Activated T-cell treated with anti-CD3 and anti-CD28 coated beads, Interleukin-2, amount 50 U/mL, for 72 hours (primary cell): Measurements from ENCODE around the gene SLC35B1. TPM values are rescaled to one million over a fixed set of nuclear protein-coding genes. Genes with fewer than 3 reads are reported as not detected.
"Not testable (repeated sequence)": the region's sequence is repeated elsewhere in the genome, so short reads cannot be mapped to it uniquely, and the experiment has no call there.

Source experiments
- ATAC-seq, 2 donors: fragments of 150-1000 bp; cut with Tn5 transposase; replicated peaks in 1 of 2; 2 replicates each; pipeline ENCODE4 v1.10.0; 2021; ENCODE audit warnings: moderate library complexity in 2 of 2, mild to moderate bottlenecking in 1 of 2
- DNase-seq, 2 donors: peaks; one replicate each; pipeline ENCODE4 v3.0.0; 2021 to 2022; ENCODE audit warnings: mixed read lengths in 1 of 2
- H3K27ac Mint-ChIP-seq: one replicate; pipeline ENCODE4 v1.8.0; 2022; ENCODE audit warnings: mild to moderate bottlenecking, moderate library complexity, mixed read lengths
- H3K27me3 Mint-ChIP-seq: one replicate; pipeline ENCODE4 v1.8.0; 2022; ENCODE audit warnings: low read depth, mixed read lengths
- H3K36me3 Mint-ChIP-seq, 2 donors: one replicate each; pipeline ENCODE4 v1.8.0; 2022; ENCODE audit warnings: mixed read lengths in 2 of 2, mild to moderate bottlenecking in 1 of 2; ENCODE audit not compliant: insufficient read depth in 2 of 2
- H3K4me1 Mint-ChIP-seq: one replicate; pipeline ENCODE4 v1.8.0; 2022; ENCODE audit warnings: low read depth, mixed read lengths
- H3K4me3 Mint-ChIP-seq, 2 donors: one replicate each; pipeline ENCODE4 v1.8.0; 2022; ENCODE audit warnings: mild to moderate bottlenecking in 2 of 2, mixed read lengths in 2 of 2, moderate library complexity in 2 of 2
- H3K9me3 Mint-ChIP-seq, 2 donors: one replicate each; pipeline ENCODE4 v1.8.0; 2022; ENCODE audit warnings: mixed read lengths in 2 of 2
- total RNA-seq, 2 donors: library from RNA; stranded (reverse); gene quantifications; one replicate each; pipeline ENCODE4 v1.2.3, GENCODE V29; 2022

Gene SLC35B1
- total RNA-seq, 2 donors from 2014 or later = 62.6 to 73.9 TPM

DNA sequence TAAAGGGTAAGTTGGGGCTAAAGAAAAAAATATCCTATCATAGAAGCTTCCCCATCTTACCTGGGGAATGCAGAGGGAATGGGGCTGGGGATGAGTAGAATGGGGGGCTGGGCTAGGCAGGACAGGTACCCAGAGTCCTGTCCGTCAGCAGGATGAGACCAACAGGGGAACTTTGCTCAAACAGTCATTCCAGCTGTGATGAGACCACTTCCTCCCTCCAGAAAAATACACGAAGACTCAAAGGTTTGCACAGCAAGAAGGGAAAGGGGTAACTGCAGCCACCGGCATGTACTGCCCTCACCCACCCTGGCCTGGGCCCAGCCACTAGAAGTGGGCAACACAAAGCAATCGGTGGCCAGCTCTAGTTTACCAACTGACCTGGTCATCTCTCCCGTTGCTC is 20.7 kb upstream of the SLC35B1 start:
- peaks cover 37% of the 10 kb centered on the region for H3K4me1 Mint-ChIP-seq
- no peak overlapping the region for H3K4me3 Mint-ChIP-seq
- H3K9me3 Mint-ChIP-seq = peaks cover 0 to 2% of the 10 kb centered on the region in 2 donors
- DNase-seq = no peak
- peaks cover 6 to 10% of the 10 kb centered on the region in 2 donors for H3K36me3 Mint-ChIP-seq
- H3K27ac Mint-ChIP-seq = peak overlapping the region; percentile 62
- no peaks in the 10 kb centered on the region for H3K27me3 Mint-ChIP-seq
- no peak for ATAC-seq

DNA sequence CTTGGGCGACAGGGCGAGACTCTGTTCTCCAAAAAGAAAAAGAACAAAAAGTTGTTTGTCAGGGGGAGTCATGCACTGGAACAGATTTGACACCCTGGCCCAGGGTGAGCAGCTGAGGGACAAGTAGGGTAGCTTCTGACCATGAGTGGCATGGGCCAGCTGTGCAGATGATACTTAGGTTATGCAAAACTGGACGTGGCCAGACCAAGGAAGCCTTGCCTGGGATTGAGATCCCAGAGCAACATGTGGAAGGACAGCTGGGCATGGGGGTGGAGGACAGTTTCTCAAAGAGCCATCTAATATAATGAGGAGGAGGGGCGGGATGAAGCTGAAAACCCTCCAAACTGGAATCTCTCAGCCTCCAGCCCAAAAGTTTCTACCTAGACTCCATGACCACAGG is 19.6 kb upstream of the SLC35B1 start:
- Mint-ChIP-seq H3K36me3 (peaks cover 6 to 10% of the 10 kb centered on the region in 2 donors), H3K4me3 (no peak overlapping the region), H3K9me3 (peaks cover 0 to 2% of the 10 kb centered on the region in 2 donors), H3K27me3 (no peaks in the 10 kb centered on the region), H3K4me1 (peaks cover 32% of the 10 kb centered on the region), H3K27ac (no peak overlapping the region)
- no peak for ATAC-seq
- DNase-seq = no peak

- Mint-ChIP-seq H3K27ac (peak overlapping the region; percentile 24), H3K4me3 (no peak overlapping the region), H3K36me3 (peaks cover 6 to 10% of the 10 kb centered on the region in 2 donors), H3K27me3 (no peaks in the 10 kb centered on the region), H3K4me1 (peaks cover 24% of the 10 kb centered on the region), H3K9me3 (peaks cover 0 to 2% of the 10 kb centered on the region in 2 donors)
- ATAC-seq (no peak), DNase-seq (no peak)
These were observed 17.8 kb upstream of the SLC35B1 start for GRCh38 chr17:49725452-49726130.

DNA sequence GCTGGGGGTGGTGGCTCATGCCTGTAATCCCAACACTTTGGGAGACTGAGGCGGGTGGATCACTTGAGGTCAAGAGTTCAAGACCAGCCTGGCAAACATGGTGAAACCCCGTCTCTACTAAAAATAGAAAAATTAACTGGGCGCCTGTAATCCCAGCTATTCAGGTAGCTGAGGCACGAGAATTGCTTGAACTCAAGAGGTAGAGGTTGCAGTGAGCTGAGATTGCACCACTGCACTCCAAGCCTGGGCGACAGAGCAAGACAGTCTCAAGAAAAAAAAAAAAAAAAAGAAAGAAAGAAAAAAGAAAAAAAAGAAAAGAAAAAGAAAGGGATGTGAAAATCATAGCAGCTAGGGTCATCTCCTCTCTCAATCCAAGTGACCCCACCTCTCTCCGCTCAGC is 16.8 kb upstream of the SLC35B1 start:
- not testable (repeated sequence) for DNase-seq, H3K27me3 Mint-ChIP-seq, H3K9me3 Mint-ChIP-seq, ATAC-seq, H3K4me3 Mint-ChIP-seq
- peak overlapping the region; percentile 4 for H3K27ac Mint-ChIP-seq
- peaks cover 6 to 11% of the 10 kb centered on the region in 2 donors for H3K36me3 Mint-ChIP-seq
- H3K4me1 Mint-ChIP-seq = peaks cover 13% of the 10 kb centered on the region

- no peak for DNase-seq
- Mint-ChIP-seq H3K27me3 (no peaks in the 10 kb centered on the region), H3K4me1 (peaks cover 2% of the 10 kb centered on the region), H3K4me3 (no peak overlapping the region), H3K36me3 (peaks cover 6 to 11% of the 10 kb centered on the region in 2 donors), H3K27ac (no peak overlapping the region), H3K9me3 (peaks cover 0 to 2% of the 10 kb centered on the region in 2 donors)
- ATAC-seq = no peak
These were observed 15.7 kb upstream of the SLC35B1 start for GRCh38 chr17:49723423-49723822.

DNA sequence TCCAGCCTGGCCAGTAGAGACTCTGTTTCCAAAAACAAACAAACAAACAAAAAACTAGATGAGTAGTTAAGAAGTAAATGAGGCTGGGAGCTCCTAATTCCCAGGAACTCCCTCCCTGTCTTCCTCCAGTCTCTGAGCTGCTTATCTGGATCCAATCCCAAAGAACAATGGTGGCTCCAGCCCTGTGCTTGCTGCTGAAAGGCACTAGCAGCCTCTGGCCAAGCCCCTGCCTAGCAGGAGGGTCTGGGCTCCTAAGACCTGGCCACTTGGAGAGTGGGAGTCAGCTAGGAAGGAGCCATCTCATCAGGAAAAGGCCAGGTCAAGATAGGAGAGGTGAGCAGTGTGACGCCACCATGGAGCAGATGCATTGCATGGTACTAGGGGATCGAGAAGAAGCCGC is 14.3 kb upstream of the SLC35B1 start:
- Mint-ChIP-seq H3K9me3 (peaks cover 0 to 2% of the 10 kb centered on the region in 2 donors), H3K4me3 (no peak overlapping the region), H3K4me1 (peaks cover 11% of the 10 kb centered on the region), H3K36me3 (peaks cover 9 to 16% of the 10 kb centered on the region in 2 donors), H3K27me3 (no peaks in the 10 kb centered on the region), H3K27ac (no peak overlapping the region)
- no peak for ATAC-seq
- DNase-seq = no peak

GRCh38 chr17:49717371-49717861 is 9.7 kb upstream of the SLC35B1 start:
- Mint-ChIP-seq H3K36me3 (peaks cover 16 to 25% of the 10 kb centered on the region in 2 donors), H3K9me3 (no peaks in the 10 kb centered on the region), H3K4me3 (peak overlapping the region; percentile 54 to 89), H3K27ac (peak overlapping the region; percentile 96), H3K27me3 (no peaks in the 10 kb centered on the region), H3K4me1 (peaks cover 37% of the 10 kb centered on the region)
- ATAC-seq (peak; percentile 78 to 81), DNase-seq (peak; percentile 56 to 63)

DNA sequence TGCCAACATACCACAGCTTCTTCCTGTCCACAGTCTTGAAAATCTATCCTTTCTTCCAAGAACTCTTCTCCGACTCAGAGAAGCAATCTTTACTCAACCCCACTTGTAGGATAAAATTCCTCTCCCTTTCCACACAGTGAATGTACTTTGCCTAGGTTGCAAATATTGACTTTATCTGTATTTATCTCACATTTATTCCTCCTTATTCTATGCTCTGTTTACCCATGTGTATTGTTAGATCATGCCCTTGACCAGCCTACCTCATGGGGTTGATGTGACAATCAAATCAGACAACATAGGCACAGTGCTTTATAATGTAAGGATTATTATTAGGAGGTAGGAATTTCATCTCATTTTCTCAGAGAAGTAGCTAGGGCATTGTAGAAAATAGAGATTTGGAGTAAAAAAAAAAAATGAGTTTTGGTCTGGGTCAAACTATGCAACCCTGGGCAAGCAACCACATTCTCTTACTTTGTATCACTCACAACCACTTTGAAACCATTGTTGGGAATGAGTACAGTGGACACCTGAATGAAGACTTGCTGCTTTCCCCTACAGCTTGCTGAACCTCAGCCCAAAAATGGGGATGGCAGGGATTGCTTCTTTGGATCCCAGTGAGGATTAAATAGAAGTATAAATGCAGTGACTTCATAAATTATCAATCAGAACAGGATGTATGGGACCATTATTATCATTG is 9.1 kb upstream of the SLC35B1 start:
- H3K9me3 Mint-ChIP-seq = no peaks in the 10 kb centered on the region
- H3K4me1 Mint-ChIP-seq = peaks cover 37% of the 10 kb centered on the region
- no peaks in the 10 kb centered on the region for H3K27me3 Mint-ChIP-seq
- peaks cover 16 to 25% of the 10 kb centered on the region in 2 donors for H3K36me3 Mint-ChIP-seq
- H3K4me3 Mint-ChIP-seq = peak overlapping the region; percentile 54 to 89
- ATAC-seq = peak; percentile 54 to 58
- peak overlapping the region; percentile 96 for H3K27ac Mint-ChIP-seq
- peak in 1 of 2 donors; percentile 25 for DNase-seq

DNA sequence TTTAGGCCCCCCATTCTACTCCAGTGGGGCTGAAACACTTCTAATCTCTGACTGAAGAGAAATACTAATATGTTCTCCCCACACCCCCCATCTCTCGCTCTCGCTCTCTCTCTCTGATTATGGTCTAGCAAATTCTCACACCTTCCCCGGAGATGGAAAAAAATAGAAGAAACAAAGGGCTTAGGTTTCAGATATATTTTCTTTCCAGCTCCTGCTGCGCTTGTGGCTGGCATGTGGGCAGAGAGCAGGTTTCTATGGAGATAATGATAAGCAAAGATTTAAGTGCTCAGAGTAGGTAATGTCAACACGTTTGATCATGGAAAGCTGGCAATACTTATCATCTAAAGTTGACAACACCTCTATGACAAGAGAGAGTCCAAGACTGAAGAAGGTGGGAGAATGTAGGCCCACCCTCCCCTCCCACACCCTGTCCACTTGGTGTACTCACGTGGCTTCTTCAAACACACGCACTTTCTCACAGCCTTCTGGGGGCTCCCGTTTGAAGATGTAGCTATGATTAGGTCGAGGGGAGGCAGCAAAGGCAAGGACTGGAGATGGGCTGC is 8.0 kb upstream of the SLC35B1 start:
- H3K27me3 Mint-ChIP-seq = no peaks in the 10 kb centered on the region
- H3K27ac Mint-ChIP-seq = peak overlapping the region; percentile 96
- ATAC-seq = peak; percentile 27 to 48
- H3K9me3 Mint-ChIP-seq = no peaks in the 10 kb centered on the region
- peak overlapping the region; percentile 60 to 75 for H3K4me3 Mint-ChIP-seq
- H3K4me1 Mint-ChIP-seq = peaks cover 45% of the 10 kb centered on the region
- DNase-seq = peak in 1 of 2 donors; percentile 29
- H3K36me3 Mint-ChIP-seq = peaks cover 16 to 25% of the 10 kb centered on the region in 2 donors

- peaks cover 45% of the 10 kb centered on the region for H3K4me1 Mint-ChIP-seq
- peak overlapping the region; percentile 96 for H3K27ac Mint-ChIP-seq
- H3K9me3 Mint-ChIP-seq = no peaks in the 10 kb centered on the region
- ATAC-seq (peak; percentile 67 to 71), DNase-seq (peak; percentile 29 to 48)
- peak overlapping the region; percentile 60 to 75 for H3K4me3 Mint-ChIP-seq
- H3K36me3 Mint-ChIP-seq = peaks cover 16 to 25% of the 10 kb centered on the region in 2 donors
- H3K27me3 Mint-ChIP-seq = no peaks in the 10 kb centered on the region
These were observed 7.5 kb upstream of the SLC35B1 start for GRCh38 chr17:49715216-49715615.

- ATAC-seq = peak; percentile 3 to 21
- H3K9me3 Mint-ChIP-seq = no peaks in the 10 kb centered on the region
These were observed 885 bp upstream of the SLC35B1 start for GRCh38 chr17:49708515-49709183.

GRCh38 chr17:49707246-49707607 is 537 bp downstream of the SLC35B1 start:
- H3K4me3 Mint-ChIP-seq = peak overlapping the region; percentile 89 to 94
- H3K9me3 Mint-ChIP-seq = no peaks in the 10 kb centered on the region
- ATAC-seq (no peak), DNase-seq (peak in 1 of 2 donors; percentile 35)
- H3K36me3 Mint-ChIP-seq = peaks cover 4 to 10% of the 10 kb centered on the region in 2 donors
- peak overlapping the region; percentile 82 for H3K27ac Mint-ChIP-seq
- H3K4me1 Mint-ChIP-seq = peaks cover 48% of the 10 kb centered on the region
- H3K27me3 Mint-ChIP-seq = no peaks in the 10 kb centered on the region

More at GRCh38 chr17:49708515-49709183, 885 bp upstream of the SLC35B1 start:
- peak overlapping the region; percentile 89 to 94 for H3K4me3 Mint-ChIP-seq
- H3K27me3 Mint-ChIP-seq = no peaks in the 10 kb centered on the region
- H3K36me3 Mint-ChIP-seq = peaks cover 5 to 8% of the 10 kb centered on the region in 2 donors
- peak overlapping the region; percentile 82 for H3K27ac Mint-ChIP-seq
- H3K4me1 Mint-ChIP-seq = peaks cover 48% of the 10 kb centered on the region
- DNase-seq = no peak
